A549 (cell line): ENCODE data around the gene FAM89A. TPM values are rescaled to one million over a fixed set of nuclear protein-coding genes. Genes with fewer than 3 reads are reported as not detected.

Experiments used
- ATAC-seq, 2 experiments: fragments of 200-7000 bp in 1 of 2; fragments of >200 bp in 1 of 2; cut with Nextera tagmentation in 1 of 2; cut with Tn5 transposase in 1 of 2; 3 replicates each; pipeline versions ENCODE4 v1.8.0 to v1.9.1; 2018 to 2020; ENCODE audit warnings: mild to moderate bottlenecking in 1 of 2, moderate library complexity in 1 of 2
- CTCF ChIA-PET: fragments of 300-600 bp; sonication (Branson Sonifier 250); formaldehyde crosslinking; extraction: SDS; loops from one replicate; lab custom pipeline; 2021; ENCODE audit warnings: antibody characterized with exemption, inconsistent platforms; lab: Yijun Ruan, JAX
- POLR2A ChIA-PET: fragments of 350-600 bp; formaldehyde crosslinking; extraction: SDS; loops from one replicate; lab custom pipeline; 2021; ENCODE audit warnings: antibody characterized with exemption, inconsistent platforms; lab: Yijun Ruan, JAX
- DNase-seq, 2 experiments: peaks; one replicate each; pipeline versions ENCODE4 v3.0.0 to v3.0.0-alpha.2; 2011 to 2016; ENCODE audit warnings: low read depth in 1 of 2, low spot score in 1 of 2
- FAIRE-seq: peaks from 2 replicates; lab custom pipeline; 2011; peaks lifted over from hg19 to GRCh38; lab: Jason Lieb, UNC
- H3K27ac ChIP-seq, 2 experiments: fragments of >200 bp; sonication (Bioruptor Twin); formaldehyde crosslinking; 3 replicates each; pipeline ENCODE4 v1.5.1; 2016 to 2017
- H3K4me1 ChIP-seq: fragments of >200 bp; sonication (Bioruptor Twin); formaldehyde crosslinking; 3 replicates; pipeline ENCODE4 v1.6.1; 2016
- H3K4me2 ChIP-seq: fragments of >200 bp; sonication (Bioruptor Twin); formaldehyde crosslinking; 3 replicates; pipeline ENCODE4 v1.6.1; 2016
- H3K4me3 ChIP-seq: fragments of >200 bp; sonication (Bioruptor Twin); formaldehyde crosslinking; 3 replicates; pipeline ENCODE4 v1.5.1; 2016
- H3K9me3 ChIP-seq: fragments of >200 bp; sonication (Bioruptor Twin); formaldehyde crosslinking; 3 replicates; pipeline ENCODE4 v1.6.1; 2016
- BCL3 ChIP-seq: fragments of >200 bp; sonication (Bioruptor Twin); formaldehyde crosslinking; IDR thresholded peaks from 3 replicates; pipeline ENCODE4 v1.6.1; 2016
- CBX2 ChIP-seq: fragments of 200-600 bp; sonication (generic); IDR thresholded peaks from 2 replicates; pipeline ENCODE4 v1.6.1; 2016; ENCODE audit warnings: low read depth, mild to moderate bottlenecking, borderline replicate concordance
- E2F6 ChIP-seq: IDR thresholded peaks from 2 replicates; pipeline ENCODE4 v1.6.1; 2012; ENCODE audit warnings: low read depth, borderline replicate concordance
- EHF ChIP-seq: fragments of 250-450 bp; sonication (Bioruptor Pico); IDR thresholded peaks from 2 replicates; pipeline ENCODE4 v1.5.0; 2020; ENCODE audit warnings: mild to moderate bottlenecking
- EHMT2 ChIP-seq: fragments of 200-600 bp; sonication (generic); IDR thresholded peaks from 2 replicates; pipeline ENCODE4 v1.6.1; 2016; ENCODE audit warnings: antibody characterized with exemption, low read depth, mild to moderate bottlenecking, moderate library complexity
- EP300 ChIP-seq, 2 experiments: fragments of >200 bp; sonication (Bioruptor Twin); formaldehyde crosslinking; IDR thresholded peaks; 2 replicates in 1 of 2; 3 replicates in 1 of 2; pipeline ENCODE4 v1.6.1; 2016 to 2017
- HDAC2 ChIP-seq: fragments of 200-600 bp; sonication (generic); IDR thresholded peaks from 2 replicates; pipeline ENCODE4 v1.6.1; 2016
- HES2 ChIP-seq: fragments of >200 bp; sonication (Bioruptor Twin); formaldehyde crosslinking; IDR thresholded peaks from 2 replicates; pipeline ENCODE4 v1.6.1; 2016
- HMGXB4 ChIP-seq: fragments of 250-450 bp; sonication (Bioruptor Pico); IDR thresholded peaks from 2 replicates; pipeline ENCODE4 v1.5.0; 2021; ENCODE audit warnings: mild to moderate bottlenecking, moderate library complexity, borderline replicate concordance
- HOXB5 ChIP-seq: fragments of 250-450 bp; sonication (Bioruptor Pico); IDR thresholded peaks from 2 replicates; pipeline ENCODE4 v1.5.0; 2020; ENCODE audit warnings: mild to moderate bottlenecking, moderate library complexity
- JUNB ChIP-seq: fragments of >200 bp; sonication (Bioruptor Twin); formaldehyde crosslinking; IDR thresholded peaks from 2 replicates; pipeline ENCODE4 v1.6.1; 2016
- KDM1A ChIP-seq: fragments of 200-600 bp; sonication (generic); IDR thresholded peaks from 2 replicates; pipeline ENCODE4 v1.6.1; 2016; ENCODE audit warnings: low read depth, mild to moderate bottlenecking
- MAZ ChIP-seq: fragments of 150-350 bp; IDR thresholded peaks from 2 replicates; pipeline ENCODE4 v1.6.1; 2014; ENCODE audit warnings: antibody characterized with exemption, low read depth, low read length, borderline replicate concordance
- MYC ChIP-seq: IDR thresholded peaks from 2 replicates; pipeline ENCODE4 v1.6.1; 2012; ENCODE audit warnings: mild to moderate bottlenecking, inconsistent platforms, low read length, improper control_type of control experiment, borderline replicate concordance
- NPAS2 ChIP-seq: fragments of 250-450 bp; sonication (Bioruptor Pico); IDR thresholded peaks from 2 replicates; pipeline ENCODE4 v1.8.0; 2022; ENCODE audit warnings: mild to moderate bottlenecking, moderate library complexity, borderline replicate concordance
- NR3C1 ChIP-seq: fragments of >200 bp; sonication (Bioruptor Twin); formaldehyde crosslinking; IDR thresholded peaks from 3 replicates; pipeline ENCODE4 v1.6.1; 2017
- POLR2A ChIP-seq: IDR thresholded peaks from 2 replicates; pipeline ENCODE4 v1.6.1; 2012; ENCODE audit warnings: mild to moderate bottlenecking, low read length
- POLR2AphosphoS2 ChIP-seq: conservative IDR thresholded peaks from 2 replicates; pipeline ENCODE4 v1.6.1; 2012; ENCODE audit warnings: low read length, improper control_type of control experiment, inconsistent platforms
- RCOR1 ChIP-seq: fragments of 150-350 bp; IDR thresholded peaks from 2 replicates; pipeline ENCODE4 v1.6.1; 2014; ENCODE audit warnings: antibody characterized with exemption, low read length, low read depth
- REST ChIP-seq: fragments of 200-600 bp; sonication (generic); IDR thresholded peaks from 2 replicates; pipeline ENCODE4 v1.6.1; 2016; ENCODE audit warnings: antibody characterized with exemption, mild to moderate bottlenecking, moderate library complexity
- RFX5 ChIP-seq: fragments of 450-650 bp; IDR thresholded peaks from 2 replicates; pipeline ENCODE4 v1.7.1; 2014; ENCODE audit warnings: antibody characterized with exemption, mild to moderate bottlenecking, moderate library complexity
- TFCP2L1 ChIP-seq: fragments of 250-450 bp; sonication (Bioruptor Pico); IDR thresholded peaks from 2 replicates; pipeline ENCODE4 v1.5.0; 2021; ENCODE audit warnings: mild to moderate bottlenecking
- ZFP36 ChIP-seq: fragments of 450-650 bp; IDR thresholded peaks from 2 replicates; pipeline ENCODE4 v1.6.1; 2014; ENCODE audit warnings: borderline replicate concordance; ENCODE audit not compliant: partially characterized antibody
- ZSCAN20 ChIP-seq: fragments of 250-450 bp; sonication (Bioruptor Pico); IDR thresholded peaks from 2 replicates; pipeline ENCODE4 v1.8.0; 2022; ENCODE audit warnings: mild to moderate bottlenecking, moderate library complexity
- WGBS: methylation state at CpG from one replicate; pipeline ENCODE4 v1.1.6; 2017; ENCODE audit errors: missing lambda C conversion rate; 5-methylcytosine and 5-hydroxymethylcytosine counted together
- polyA plus RNA-seq, 4 experiments: library from polyadenylated mRNA; depleted of rRNA in 3 of 4; stranded (reverse); fragments of >200 nt; fragmentation: RNase III in 1 of 4; extraction: RNeasy Plus Mini Kit Qiagen cat#74134 plus additional on column Dnase treatment in 1 of 4; gene quantifications; 2 replicates in 3 of 4; 3 replicates in 1 of 4; pipeline ENCODE4 v1.2.3, GENCODE V29; 2011 to 2017

Gene FAM89A
- polyA plus RNA-seq, 2 of the 4 experiments (the other 2 are of a cell fraction), result 13.3 to 25.3 TPM

GRCh38 chr1:231076802-231077201 lies 36.7 kb upstream of the FAM89A start:
- TF ChIP-seq MYC (no peak), EHF (CRISPR knock-in tag) (no peak), POLR2A (no peak), KDM1A (no peak), ZSCAN20 (CRISPR knock-in tag) (no peak), BCL3 (no peak), E2F6 (no peak), HMGXB4 (CRISPR knock-in tag) (no peak), MAZ (no peak), NR3C1 (no peak), HDAC2 (no peak), RFX5 (no peak), ZFP36 (no peak), NPAS2 (CRISPR knock-in tag) (no peak), CBX2 (no peak), JUNB (no peak), RCOR1 (no peak), TFCP2L1 (CRISPR knock-in tag) (no peak), EHMT2 (no peak), REST (no peak)
- ChIA-PET CTCF (interaction anchor here (1.1 to 1.9 kb wide), 2 partner anchors 11 to 15 kb away, joined by 3 to 6 read pairs; no protein-coding TSS in a partner anchor), POLR2A (no interaction called here)
- Histone ChIP-seq H3K4me1 (no peaks in the 10 kb centered on the region), H3K4me3 (no peak overlapping the region), H3K4me2 (no peak overlapping the region), H3K9me3 (no peaks in the 10 kb centered on the region), H3K27ac (no peak overlapping the region)
- WGBS, result 76% methylated on average over 5 of the region's 5 CpGs
- FAIRE-seq (no peak), ATAC-seq (no peak), DNase-seq (no peak)

GRCh38 chr1:231075497-231075896 lies 35.4 kb upstream of the FAM89A start:
- 94% methylated on average over 6 of the region's 6 CpGs for WGBS
- CTCF ChIA-PET, result interaction anchor here (0.9 to 1.9 kb wide), 4 partner anchors 10 to 64 kb away, joined by 3 to 6 read pairs (median 3); no protein-coding TSS in a partner anchor
- Histone ChIP-seq H3K27ac (no peak overlapping the region), H3K4me3 (no peak overlapping the region), H3K4me1 (no peaks in the 10 kb centered on the region), H3K9me3 (no peaks in the 10 kb centered on the region), H3K4me2 (no peak overlapping the region)
- FAIRE-seq, result no peak
- POLR2A ChIA-PET, result no interaction called here
- ATAC-seq, result no peak
- no peak for DNase-seq
- no peak for TF ChIP-seq EP300 (IDR thresholded peaks at IDR 0.05)
- TF ChIP-seq E2F6, result no peak
- no peak for TF ChIP-seq HDAC2
- TF ChIP-seq EHF (CRISPR knock-in tag), result no peak
- TF ChIP-seq BCL3, result no peak
- no peak for TF ChIP-seq REST
- TF ChIP-seq POLR2A, result no peak
- TF ChIP-seq POLR2AphosphoS2, result no peak
- no peak for TF ChIP-seq HES2
- TF ChIP-seq NR3C1, result no peak
- no peak for TF ChIP-seq HOXB5 (CRISPR knock-in tag)
